Activated T-helper 9 cell treated with anti-CD3 and anti-CD28 coated beads, Interleukin-2, amount 50 U/mL, for 16 hours (primary cell): ENCODE results near the gene HSFX3.
A peak's percentile ranks its signal among the peaks of the same experiment; 100 is the strongest.
"Not testable (repeated sequence)": the region's sequence is repeated elsewhere in the genome, so short reads cannot be mapped to it uniquely, and the experiment has no call there.

Source experiments
- DNase-seq: peaks from one replicate; pipeline ENCODE4 v3.0.0-alpha.2; 2020; ENCODE audit warnings: low read depth

Gene HSFX3

DNA sequence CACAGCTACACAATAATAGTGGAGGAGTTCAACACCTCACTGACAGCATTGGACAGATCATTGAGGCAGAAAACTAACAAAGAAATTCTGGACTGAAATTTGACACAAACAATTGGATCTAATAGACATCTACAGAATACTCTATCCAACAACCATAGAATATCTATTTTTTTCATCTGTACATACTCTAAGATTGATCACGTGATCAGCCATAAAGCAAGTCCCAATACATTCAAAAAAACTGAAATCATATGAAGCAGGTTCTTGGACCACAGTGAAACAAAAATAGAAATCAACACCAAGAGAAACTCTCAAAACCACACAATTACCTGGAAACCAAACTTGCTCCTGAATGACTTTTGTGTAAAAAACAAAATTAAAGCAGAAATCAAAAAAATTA lies 32.4 kb downstream of the HSFX3 start:
- DNase-seq, result no peak

GRCh38 chrX:149516604-149517003 lies 33.1 kb downstream of the HSFX3 start:
- no peak for DNase-seq

DNA sequence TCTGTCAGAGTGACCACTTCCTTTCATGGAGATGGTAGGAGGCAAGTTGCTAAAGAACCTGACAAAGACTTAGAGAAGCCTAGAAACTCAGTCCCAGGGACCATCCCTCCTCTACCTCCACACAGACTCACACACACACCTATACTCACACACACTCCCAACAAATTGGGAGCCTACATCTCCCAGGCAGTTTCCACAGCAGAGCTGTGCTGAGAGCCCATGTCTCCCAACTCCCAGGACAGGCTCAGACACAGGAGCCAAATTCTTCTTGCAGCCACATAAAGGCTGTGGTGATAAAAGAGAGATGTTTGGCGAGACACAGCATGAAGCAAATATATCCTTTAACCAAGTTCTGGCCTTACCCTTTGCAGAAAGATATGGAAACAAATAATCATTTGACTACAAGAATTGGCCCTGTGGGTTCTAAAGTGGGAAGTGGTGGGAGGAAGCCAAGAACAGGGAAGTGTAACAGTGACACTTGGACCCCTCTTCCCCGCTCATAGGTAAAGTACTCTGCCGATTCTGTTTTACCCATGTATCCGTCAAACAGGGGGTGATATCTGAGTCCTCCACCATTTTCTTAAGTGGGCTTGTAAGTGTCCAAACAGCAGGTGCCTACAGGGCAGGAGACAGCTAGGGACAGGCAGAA lies 33.6 kb downstream of the HSFX3 start:
- DNase-seq, result no peak

- no peak for DNase-seq
These were observed 35.8 kb downstream of the HSFX3 start for GRCh38 chrX:149513825-149514428.

DNA sequence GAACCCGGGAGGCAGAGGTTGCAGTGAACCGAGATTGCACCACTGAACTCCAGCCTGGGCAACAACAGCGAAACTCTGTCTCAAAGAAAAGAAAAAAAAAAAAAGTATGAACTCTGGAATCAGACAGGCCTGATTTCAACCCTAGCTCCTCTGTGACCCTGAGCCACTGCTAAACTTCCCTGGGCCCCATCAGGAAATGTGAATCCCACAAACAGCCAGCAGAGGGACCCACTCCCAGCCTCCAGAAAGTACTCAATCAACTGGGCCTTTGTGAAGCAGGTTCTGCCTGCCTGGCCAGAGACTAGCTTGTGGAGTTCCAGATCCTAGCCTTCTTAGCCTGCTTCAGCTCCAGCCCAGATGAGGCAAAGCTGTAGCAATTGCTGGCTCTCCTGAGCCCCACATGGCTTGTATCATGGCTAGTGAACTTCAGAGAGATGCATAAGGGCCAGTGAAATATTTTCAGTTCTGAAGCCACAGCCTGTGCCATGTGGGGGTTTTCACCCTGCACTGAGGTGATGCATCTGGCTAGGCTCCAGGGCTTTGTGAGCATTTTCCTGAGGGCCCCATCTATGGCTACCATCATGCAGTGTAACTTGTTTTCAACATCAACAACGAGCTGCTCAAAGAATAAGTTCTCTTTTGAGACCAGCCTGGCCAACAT lies 37.4 kb downstream of the HSFX3 start:
- peak; percentile 29 for DNase-seq

GRCh38 chrX:149511081-149511480 lies 38.6 kb downstream of the HSFX3 start:
- no peak for DNase-seq

DNA sequence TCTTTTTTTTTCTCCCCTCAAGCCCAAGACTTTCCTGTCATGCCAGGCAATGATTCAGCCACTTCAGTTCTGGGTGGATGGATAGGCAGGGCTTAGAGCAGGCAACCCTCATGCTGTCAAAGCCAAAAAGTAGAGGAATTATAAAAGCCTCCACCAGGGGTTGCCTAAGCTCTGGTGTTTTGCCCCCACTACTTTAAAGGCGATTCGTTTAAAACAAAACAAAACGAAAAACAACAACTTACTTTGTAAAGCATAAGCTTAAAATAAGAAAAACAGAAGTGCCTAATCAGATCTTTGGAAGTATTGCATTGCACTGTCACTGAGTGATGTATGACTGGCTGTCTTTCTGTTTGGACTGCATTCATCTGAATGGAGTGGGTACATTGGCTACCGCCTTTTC lies 39.3 kb downstream of the HSFX3 start:
- DNase-seq, result no peak

DNA sequence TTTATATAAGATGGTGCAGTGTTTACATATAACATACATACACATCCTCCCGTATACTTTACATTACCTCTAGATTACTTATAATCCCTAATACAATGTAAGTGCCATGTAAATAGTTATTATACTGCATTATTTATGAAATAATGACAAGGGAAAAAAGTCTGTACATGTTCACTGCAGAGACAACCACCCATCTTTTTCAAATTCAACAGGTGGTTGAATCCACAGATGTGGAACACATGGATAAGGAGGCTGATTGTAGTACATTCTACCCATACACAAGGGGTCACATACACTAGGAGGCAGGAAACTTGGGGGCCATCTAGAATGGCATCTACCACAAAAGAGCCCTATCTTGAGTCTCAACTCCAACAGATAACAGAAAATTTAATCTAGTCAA lies 41.3 kb downstream of the HSFX3 start:
- no peak for DNase-seq

- no peak for DNase-seq
These were observed 43.4 kb downstream of the HSFX3 start for GRCh38 chrX:149506349-149506748.

GRCh38 chrX:149505671-149506070 lies 44.1 kb downstream of the HSFX3 start:
- no peak for DNase-seq

GRCh38 chrX:149504915-149505651 lies 44.6 kb downstream of the HSFX3 start, which contains the start of gene IDS:
TSS of gene IDS (minus strand) at chrX:149505306. CDS start at chrX:149505137, 169 bp downstream.
- DNase-seq, result peak; percentile 76

DNA sequence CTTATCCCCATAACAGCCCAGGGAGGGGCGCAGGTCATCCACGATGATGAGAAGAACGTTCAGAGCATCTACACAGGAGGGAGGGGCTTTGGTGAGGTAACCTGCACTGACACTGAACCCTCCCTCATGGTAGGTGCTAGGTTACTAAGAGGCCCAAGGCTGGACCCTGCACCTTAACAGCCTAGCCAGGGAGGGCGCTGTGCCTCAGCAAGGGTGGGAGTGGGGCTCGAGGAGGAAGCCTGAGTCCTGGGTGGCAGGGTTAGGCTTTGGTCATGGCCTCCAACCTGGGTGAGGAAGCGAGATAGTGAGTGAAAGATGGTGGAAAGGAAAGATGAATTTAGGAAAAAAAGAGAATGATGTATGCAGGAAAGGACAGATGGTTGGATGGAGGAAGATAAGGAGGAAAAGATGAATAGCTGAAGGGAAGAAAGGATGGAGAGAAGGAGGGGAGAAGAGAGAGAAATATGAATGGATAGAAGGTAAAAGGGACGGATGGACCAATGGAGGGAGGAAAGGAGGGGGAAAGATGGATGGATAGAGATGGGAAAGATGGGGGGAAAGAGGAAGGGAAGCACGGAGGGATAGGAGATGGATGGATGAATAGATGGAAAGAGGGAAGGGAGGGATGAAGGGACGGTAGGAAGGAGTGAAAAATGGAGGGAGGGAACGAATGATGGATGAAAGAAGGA lies 45.4 kb downstream of the HSFX3 start:
- DNase-seq, result peak; percentile 37

DNA sequence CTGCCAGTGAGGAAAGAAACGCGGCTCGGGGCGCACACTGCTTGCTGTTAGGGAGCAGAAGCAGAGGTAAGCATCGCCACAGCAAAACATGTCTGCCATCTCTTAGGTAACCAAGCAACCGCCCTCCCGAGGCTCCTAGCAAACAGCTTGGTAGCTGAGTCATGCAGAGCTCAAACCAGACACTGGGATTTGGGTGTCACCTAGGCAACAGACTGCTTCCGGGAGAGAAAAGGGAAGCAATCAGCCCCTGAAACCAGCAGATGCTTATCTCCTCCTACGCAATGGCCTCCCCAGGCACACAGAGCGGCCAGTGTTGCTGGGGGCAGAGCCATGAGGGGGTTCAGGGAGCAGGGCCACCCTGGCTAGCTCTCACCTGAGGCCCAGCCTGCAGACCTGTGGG lies 46.3 kb downstream of the HSFX3 start:
- peak; percentile 35 for DNase-seq

- DNase-seq, result not testable (repeated sequence)
These were observed 46.8 kb downstream of the HSFX3 start for GRCh38 chrX:149502923-149503322.

- no peak for DNase-seq
These were observed 50.0 kb downstream of the HSFX3 start for GRCh38 chrX:149499766-149500165.

- DNase-seq, result no peak
These were observed 51.0 kb downstream of the HSFX3 start for GRCh38 chrX:149498767-149499166.
